ENCODE measurements around the gene TRIM7.
"Not testable (repeated sequence)": the region's sequence is repeated elsewhere in the genome, so short reads cannot be mapped to it uniquely, and the experiment has no call there.

- TF ChIP-seq CTCF (conservative IDR thresholded peaks at IDR 0.05; ENCODE audit: low read depth, low read length); EZH2 (IDR thresholded peaks at IDR 0.05; ENCODE audit: low read length, unreplicated experiment): not testable (repeated sequence)
Measured at GRCh38 chr5:181214249-181214648, 9.3 kb upstream of the TRIM7 start.
